MCF 10A (cell line): ENCODE data around the gene PCCA. TPM values are rescaled to one million over a fixed set of nuclear protein-coding genes. Genes with fewer than 3 reads are reported as not detected.

Experiments
- BruUV-seq: library from RNA; stranded (reverse); fragments of 400-500 nt; replicated peaks from 2 replicates; lab custom pipeline; 2021; lab: Mats Ljungman, UMichigan
- CTCF ChIA-PET: fragments of 300-600 bp; sonication (Branson Sonifier 250); formaldehyde crosslinking; extraction: SDS; loops from one replicate; lab custom pipeline; 2021; ENCODE audit warnings: antibody characterized with exemption, inconsistent platforms; lab: Yijun Ruan, JAX
- POLR2A ChIA-PET: fragments of 300-600, 350-650 bp; sonication (Branson Sonifier 250); formaldehyde crosslinking; extraction: SDS; loops from one replicate; lab custom pipeline; 2020; ENCODE audit warnings: antibody characterized with exemption, inconsistent platforms; lab: Yijun Ruan, JAX
- DNase-seq: peaks from one replicate; pipeline ENCODE4 v3.0.0-alpha.2; 2018; ENCODE audit not compliant: unreplicated experiment
- H3K27ac Mint-ChIP-seq: one replicate; pipeline ENCODE4 v1.8.0; 2022; ENCODE audit warnings: mild to moderate bottlenecking, low read depth, mixed read lengths; ENCODE audit not compliant: unreplicated experiment
- H3K27me3 Mint-ChIP-seq: one replicate; pipeline ENCODE4 v1.8.0; 2022; ENCODE audit warnings: mixed read lengths; ENCODE audit not compliant: insufficient read depth, unreplicated experiment
- H3K36me3 Mint-ChIP-seq: one replicate; pipeline ENCODE4 v1.8.0; 2022; ENCODE audit warnings: mild to moderate bottlenecking, moderate library complexity, mixed read lengths; ENCODE audit not compliant: insufficient read depth, unreplicated experiment
- H3K4me1 Mint-ChIP-seq: one replicate; pipeline ENCODE4 v1.8.0; 2022; ENCODE audit warnings: mixed read lengths; ENCODE audit not compliant: insufficient read depth, unreplicated experiment
- H3K4me3 Mint-ChIP-seq: one replicate; pipeline ENCODE4 v1.8.0; 2022; ENCODE audit warnings: mild to moderate bottlenecking, moderate library complexity, mixed read lengths; ENCODE audit not compliant: unreplicated experiment
- H3K9me3 Mint-ChIP-seq: one replicate; pipeline ENCODE4 v1.8.0; 2022; ENCODE audit warnings: mixed read lengths; ENCODE audit not compliant: unreplicated experiment
- intact Hi-C: fragments of 100-400 bp; cut with micrococcal nuclease; formaldehyde crosslinking; loops from 2 replicates; pipeline ENCODE4 v1.14.1; 2022
- total RNA-seq: library from RNA; stranded (reverse); gene quantifications from 2 replicates; pipeline ENCODE4 v1.2.3, GENCODE V29; 2022
- TF ChIP-seq, protein P1 (sequence below): fragments of 200-600 bp; IDR thresholded peaks from one replicate; pipeline ENCODE4 v1.8.0; 2022; ENCODE audit warnings: antibody characterized with exemption, mild to moderate bottlenecking; ENCODE audit not compliant: unreplicated experiment

The PCCA gene
- total RNA-seq, 1 experiment from 2014 or later: 23.4 TPM

DNA sequence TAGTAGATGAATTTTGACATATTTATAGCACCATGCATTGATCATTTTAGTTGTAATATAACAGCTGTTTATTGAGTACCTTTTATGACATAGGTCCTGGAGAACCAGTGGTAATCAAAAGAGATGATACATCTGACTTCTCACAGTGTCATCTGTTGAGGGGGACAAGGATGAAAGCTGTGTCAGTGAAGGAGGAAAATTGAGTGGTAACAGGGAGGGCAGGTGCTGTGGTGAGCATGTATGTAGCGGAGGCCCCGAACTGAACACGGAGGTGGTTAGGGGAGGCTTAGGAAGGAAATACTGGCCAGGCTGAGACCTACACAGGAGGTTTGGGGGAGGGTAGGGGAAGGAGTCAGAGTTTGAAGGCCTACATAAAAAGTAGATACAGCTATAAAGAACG, 300.0 kb downstream of the PCCA start:
- Mint-ChIP-seq H3K4me3 (no peak overlapping the region), H3K27me3 (no peaks in the 10 kb centered on the region), H3K36me3 (no peaks in the 10 kb centered on the region), H3K4me1 (peaks cover 17% of the 10 kb centered on the region), H3K27ac (no peak overlapping the region), H3K9me3 (no peaks in the 10 kb centered on the region)
- intact Hi-C loops: no loop called here
- CTCF ChIA-PET: interaction anchor here (0.6 to 0.9 kb wide), 2 partner anchors 12 to 74 kb away, joined by 3 to 7 read pairs; no protein-coding TSS in a partner anchor
- BruUV-seq: no TSS peak
- TF ChIP-seq, protein P1, sequence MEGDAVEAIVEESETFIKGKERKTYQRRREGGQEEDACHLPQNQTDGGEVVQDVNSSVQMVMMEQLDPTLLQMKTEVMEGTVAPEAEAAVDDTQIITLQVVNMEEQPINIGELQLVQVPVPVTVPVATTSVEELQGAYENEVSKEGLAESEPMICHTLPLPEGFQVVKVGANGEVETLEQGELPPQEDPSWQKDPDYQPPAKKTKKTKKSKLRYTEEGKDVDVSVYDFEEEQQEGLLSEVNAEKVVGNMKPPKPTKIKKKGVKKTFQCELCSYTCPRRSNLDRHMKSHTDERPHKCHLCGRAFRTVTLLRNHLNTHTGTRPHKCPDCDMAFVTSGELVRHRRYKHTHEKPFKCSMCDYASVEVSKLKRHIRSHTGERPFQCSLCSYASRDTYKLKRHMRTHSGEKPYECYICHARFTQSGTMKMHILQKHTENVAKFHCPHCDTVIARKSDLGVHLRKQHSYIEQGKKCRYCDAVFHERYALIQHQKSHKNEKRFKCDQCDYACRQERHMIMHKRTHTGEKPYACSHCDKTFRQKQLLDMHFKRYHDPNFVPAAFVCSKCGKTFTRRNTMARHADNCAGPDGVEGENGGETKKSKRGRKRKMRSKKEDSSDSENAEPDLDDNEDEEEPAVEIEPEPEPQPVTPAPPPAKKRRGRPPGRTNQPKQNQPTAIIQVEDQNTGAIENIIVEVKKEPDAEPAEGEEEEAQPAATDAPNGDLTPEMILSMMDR: no peak
- no peak for DNase-seq
- POLR2A ChIA-PET: interaction anchor here (1.1 kb wide), 1 partner anchor 12 kb away, joined by 3 read pairs; no protein-coding TSS in a partner anchor

DNA sequence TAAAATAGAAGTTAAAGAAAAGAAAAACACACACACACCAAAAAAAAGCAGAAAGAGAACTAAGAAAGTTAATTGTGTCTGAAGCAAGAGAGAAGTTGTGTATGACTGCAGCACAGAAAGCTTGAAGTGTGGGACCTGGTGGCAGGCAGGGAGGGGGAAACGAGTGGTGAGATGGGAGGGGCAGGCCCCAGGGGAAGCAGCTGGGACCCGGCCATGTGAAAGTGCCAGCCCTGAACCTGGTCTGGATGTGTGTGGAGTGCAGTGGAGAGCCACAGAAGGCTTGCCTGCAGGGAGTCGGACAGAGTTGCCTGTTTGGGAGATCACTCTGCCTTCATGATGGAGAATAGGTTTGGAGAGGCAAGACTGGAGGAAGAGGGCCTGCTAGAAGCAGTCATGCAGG, 300.7 kb downstream of the PCCA start:
- H3K27ac Mint-ChIP-seq: no peak overlapping the region
- ChIA-PET CTCF (interaction anchor here (0.9 kb wide), 1 partner anchor 13 kb away, joined by 7 read pairs; no protein-coding TSS in a partner anchor), POLR2A (no interaction called here)
- H3K4me1 Mint-ChIP-seq: peaks cover 17% of the 10 kb centered on the region
- H3K27me3 Mint-ChIP-seq: no peaks in the 10 kb centered on the region
- no TSS peak for BruUV-seq
- TF ChIP-seq, protein P1: no peak
- intact Hi-C loops: loop anchor here (5.0 kb wide), 1 partner anchor 302 kb away; the partner anchor contains the start of gene PCCA
- H3K36me3 Mint-ChIP-seq: no peaks in the 10 kb centered on the region
- DNase-seq: no peak
- H3K9me3 Mint-ChIP-seq: no peaks in the 10 kb centered on the region
- H3K4me3 Mint-ChIP-seq: no peak overlapping the region

DNA sequence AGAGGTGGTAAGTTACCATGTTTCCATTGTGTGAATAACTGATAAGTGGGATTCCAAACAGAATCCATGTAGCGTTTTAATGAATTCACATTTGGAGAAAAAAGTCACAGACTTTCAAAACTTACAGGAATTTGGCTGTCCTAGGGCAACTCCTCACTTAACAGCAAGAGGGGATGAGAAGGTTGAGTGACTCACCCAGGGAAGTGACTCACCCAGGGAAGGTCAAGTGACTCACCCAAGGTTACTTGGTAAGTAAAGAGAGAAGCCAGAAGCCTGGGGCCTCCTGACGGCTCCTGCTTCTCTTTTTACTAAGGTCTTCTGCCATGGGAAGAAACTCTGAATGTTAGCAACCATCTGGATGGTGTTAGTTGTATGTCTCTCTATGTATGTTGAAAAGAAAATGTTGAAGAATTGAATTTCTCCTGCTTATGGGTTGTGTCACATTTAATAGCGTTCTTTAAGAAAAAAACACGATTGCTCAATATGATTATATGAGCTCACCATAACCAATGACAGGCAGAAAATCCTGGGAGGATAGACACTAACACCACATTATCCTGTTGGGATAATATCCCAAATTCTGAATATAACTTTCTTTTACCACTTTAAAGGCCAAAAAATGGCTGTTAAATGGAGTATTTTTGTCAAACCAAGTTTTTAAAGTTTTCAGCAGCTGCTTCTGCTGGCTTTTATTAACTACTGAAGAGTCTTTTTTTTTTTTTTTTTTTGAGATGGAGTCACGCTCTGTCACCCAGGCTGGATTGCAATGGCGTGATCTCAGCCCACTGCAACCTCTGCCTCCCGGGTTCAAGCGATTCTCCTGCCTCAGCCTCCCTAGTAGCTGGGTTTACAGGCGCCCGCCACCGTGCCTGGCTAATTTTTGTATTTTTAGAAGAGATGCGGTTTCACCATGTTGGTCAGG, 304.1 kb downstream of the PCCA start:
- no peaks in the 10 kb centered on the region for H3K9me3 Mint-ChIP-seq
- H3K36me3 Mint-ChIP-seq: no peaks in the 10 kb centered on the region
- H3K27me3 Mint-ChIP-seq: no peaks in the 10 kb centered on the region
- ChIA-PET POLR2A (interaction anchor here (0.6 to 1.7 kb wide), 5 partner anchors 9 to 113 kb away, joined by 3 to 5 read pairs (median 3); no protein-coding TSS in a partner anchor), CTCF (interaction anchor here (0.7 kb wide), 2 partner anchors 107 to 181 kb away, joined by 3 to 4 read pairs; no protein-coding TSS in a partner anchor)
- peak overlapping the region; percentile 57 for H3K4me3 Mint-ChIP-seq
- H3K27ac Mint-ChIP-seq: no peak overlapping the region
- TF ChIP-seq, protein P1: no peak
- intact Hi-C loops: loop anchor here (5.0 kb wide), 1 partner anchor 306 kb away; the partner anchor contains the start of gene PCCA
- TSS peak; percentile 83 for BruUV-seq
- peaks cover 17% of the 10 kb centered on the region for H3K4me1 Mint-ChIP-seq
- DNase-seq: peak; percentile 99
